ENCODE results near the gene C16orf95.

DNA sequence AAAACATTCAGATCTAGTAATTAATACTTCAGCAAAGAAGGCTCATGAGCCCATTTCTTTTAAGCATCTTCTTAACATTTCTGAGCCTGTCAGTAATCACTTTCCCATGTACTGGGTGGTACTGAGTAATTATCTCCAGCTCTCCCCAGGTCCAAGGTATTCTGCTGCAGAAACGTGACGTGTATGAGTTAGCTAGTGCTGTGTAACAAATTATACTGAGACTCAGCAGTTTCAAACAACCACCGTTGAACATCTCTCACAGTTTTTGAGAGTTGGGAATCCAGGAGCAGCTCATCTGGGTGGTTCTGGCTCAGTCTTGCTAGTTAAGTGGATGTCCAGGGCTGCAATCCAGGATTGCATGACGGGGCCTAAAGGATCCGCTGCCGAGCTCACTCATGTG lies 25.2 kb downstream of the C16orf95 start:
- no peak for TF ChIP-seq TAF1 (IDR thresholded peaks at IDR 0.05; ENCODE audit: borderline replicate concordance, low read depth, low read length)
- TF ChIP-seq POLR2AphosphoS5 (IDR thresholded peaks at IDR 0.05; ENCODE audit: low read depth, low read length) = no peak
- TF ChIP-seq POLR2A (IDR thresholded peaks at IDR 0.05; ENCODE audit: low read depth, low read length) = no peak

Measured in GM12892 (cell line).